GM12878 (cell line): ENCODE data around the gene TTYH3. TPM values are rescaled to one million over a fixed set of nuclear protein-coding genes. Genes with fewer than 3 reads are reported as not detected.

Experiments
- BCL11A ChIP-seq: IDR thresholded peaks from 2 replicates; pipeline ENCODE4 v1.6.1; 2011; ENCODE audit warnings: low read depth, low read length
- CEBPB ChIP-seq, 2 experiments: fragments of 150-350 bp in 1 of 2; IDR thresholded peaks; 2 replicates each; pipeline ENCODE4 v1.6.1; 2012 to 2014; ENCODE audit warnings: low read depth in 2 of 2, low read length in 2 of 2, borderline replicate concordance in 1 of 2, inconsistent platforms in 1 of 2
- CREM ChIP-seq: IDR thresholded peaks from 2 replicates; pipeline ENCODE4 v1.6.1; 2014; ENCODE audit warnings: antibody characterized with exemption, low read depth
- ESRRA ChIP-seq: IDR thresholded peaks from 2 replicates; pipeline ENCODE4 v1.6.1; 2012; ENCODE audit warnings: mild to moderate bottlenecking, low read length, improper control_type of control experiment
- FOXK2 ChIP-seq: fragments of 450-650 bp; IDR thresholded peaks from 2 replicates; pipeline ENCODE4 v1.6.1; 2017; ENCODE audit warnings: mild to moderate bottlenecking, moderate library complexity
- HCFC1 ChIP-seq: fragments of 150-350 bp; IDR thresholded peaks from 2 replicates; pipeline ENCODE4 v1.6.1; 2014; ENCODE audit warnings: low read length
- IKZF2 ChIP-seq, 2 experiments: fragments of 450-650 bp; IDR thresholded peaks; 2 replicates each; pipeline ENCODE4 v1.6.1; 2017; ENCODE audit warnings: mild to moderate bottlenecking in 2 of 2, moderate library complexity in 2 of 2
- KAT2A ChIP-seq: conservative IDR thresholded peaks from 2 replicates; pipeline ENCODE4 v1.6.1; 2011; ENCODE audit warnings: low read depth, low read length; ENCODE audit not compliant: control insufficient read depth
- KDM1A ChIP-seq: fragments of 200-600 bp; sonication (generic); IDR thresholded peaks from 2 replicates; pipeline ENCODE4 v1.6.1; 2016; ENCODE audit warnings: borderline replicate concordance
- MTA3 ChIP-seq: IDR thresholded peaks from 2 replicates; pipeline ENCODE4 v1.6.1; 2012; ENCODE audit warnings: low read length, inconsistent platforms, borderline replicate concordance
- NFIC ChIP-seq: IDR thresholded peaks from 2 replicates; pipeline ENCODE4 v1.6.1; 2012; ENCODE audit warnings: low read depth, mild to moderate bottlenecking, inconsistent platforms, low read length, moderate library complexity
- NFYA ChIP-seq: IDR thresholded peaks from 2 replicates; pipeline ENCODE4 v1.6.1; 2011; ENCODE audit warnings: low read depth, mild to moderate bottlenecking, low read length, improper control_type of control experiment, borderline replicate concordance
- NFYB ChIP-seq: IDR thresholded peaks from 2 replicates; pipeline ENCODE4 v1.6.1; 2011; ENCODE audit warnings: low read depth, mild to moderate bottlenecking, low read length, improper control_type of control experiment, moderate library complexity; ENCODE audit not compliant: insufficient read depth
- NR2C2 ChIP-seq: IDR thresholded peaks from 2 replicates; pipeline ENCODE4 v1.6.1; 2011; ENCODE audit warnings: borderline replicate concordance, low read depth; ENCODE audit not compliant: control insufficient read depth, insufficient read length
- PAX8 ChIP-seq: fragments of 450-650 bp; IDR thresholded peaks from 2 replicates; pipeline ENCODE4 v1.6.1; 2017; ENCODE audit warnings: mild to moderate bottlenecking, moderate library complexity
- RBBP5 ChIP-seq: fragments of 200-600 bp; sonication (generic); conservative IDR thresholded peaks from 2 replicates; pipeline ENCODE4 v1.6.1; 2016
- RELA ChIP-seq: fragments of 450-650 bp; IDR thresholded peaks from 2 replicates; pipeline ENCODE4 v1.8.0; 2014; ENCODE audit warnings: borderline replicate concordance; ENCODE audit not compliant: partially characterized antibody
- RFX5 ChIP-seq: IDR thresholded peaks from 2 replicates; pipeline ENCODE4 v1.6.1; 2011; ENCODE audit warnings: low read depth, low read length, improper control_type of control experiment
- SMAD1 ChIP-seq: fragments of 450-650 bp; IDR thresholded peaks from 2 replicates; pipeline ENCODE4 v1.6.1; 2018; ENCODE audit warnings: mild to moderate bottlenecking, low read depth; ENCODE audit not compliant: partially characterized antibody
- SMARCA5 ChIP-seq: fragments of 450-650 bp; IDR thresholded peaks from 2 replicates; pipeline ENCODE4 v1.6.1; 2017; ENCODE audit warnings: mild to moderate bottlenecking
- YBX1 ChIP-seq: fragments of 450-650 bp; IDR thresholded peaks from 2 replicates; pipeline ENCODE4 v1.6.1; 2016; ENCODE audit warnings: antibody characterized with exemption
- ZSCAN29 ChIP-seq: fragments of 450-650 bp; IDR thresholded peaks from 2 replicates; pipeline ENCODE4 v1.6.1; 2017; ENCODE audit warnings: mild to moderate bottlenecking, moderate library complexity
- polyA plus RNA-seq, 11 experiments: library from polyadenylated mRNA; depleted of rRNA in 4 of 11; unstranded in 6 of 11; stranded (reverse) in 5 of 11; fragments of >200 nt; fragmentation: Nextera tagmentation in 4 of 11; fragmentation: Illumina TruSeq in 1 of 11; extraction: Ambion mirVana in 4 of 11; extraction: Trizol in 1 of 11; gene quantifications; 1 replicate in 1 of 11; 2 replicates in 10 of 11; pipeline versions ENCODE4 v1.2.1 to v1.2.3, GENCODE V29; 2011 to 2016; ENCODE audit warnings: inconsistent platforms in 2 of 11, missing spikeins in 2 of 11, low read depth in 1 of 11
- total RNA-seq, 4 experiments: library from RNA; depleted of rRNA in 3 of 4; stranded (reverse); fragments of >200 nt in 3 of 4; fragmentation: Illumina TruSeq in 1 of 4; extraction: Trizol in 1 of 4; gene quantifications; 2 replicates each; pipeline versions ENCODE4 v1.2.1 to v1.2.3, GENCODE V29; 2013 to 2021
- TF ChIP-seq, protein P1 (sequence below): fragments of 450-650 bp; formaldehyde crosslinking; IDR thresholded peaks from 2 replicates; pipeline ENCODE4 v1.4.0; 2022; ENCODE audit warnings: mild to moderate bottlenecking, moderate library complexity
- TF ChIP-seq, protein P2 (sequence below): fragments of 450-650 bp; IDR thresholded peaks from 2 replicates; pipeline ENCODE4 v1.6.1; 2017; ENCODE audit warnings: mild to moderate bottlenecking, moderate library complexity
- TF ChIP-seq, protein P3 (sequence below): fragments of 450-650 bp; IDR thresholded peaks from 2 replicates; pipeline ENCODE4 v1.6.1; 2016; ENCODE audit warnings: mild to moderate bottlenecking

The TTYH3 gene
- total and polyA plus RNA-seq, 10 of the 15 experiments (the other 5 are each of a cell fraction or from before 2014, with no cell fraction given), result 0.79 to 71.4 (median 10.5) TPM

DNA sequence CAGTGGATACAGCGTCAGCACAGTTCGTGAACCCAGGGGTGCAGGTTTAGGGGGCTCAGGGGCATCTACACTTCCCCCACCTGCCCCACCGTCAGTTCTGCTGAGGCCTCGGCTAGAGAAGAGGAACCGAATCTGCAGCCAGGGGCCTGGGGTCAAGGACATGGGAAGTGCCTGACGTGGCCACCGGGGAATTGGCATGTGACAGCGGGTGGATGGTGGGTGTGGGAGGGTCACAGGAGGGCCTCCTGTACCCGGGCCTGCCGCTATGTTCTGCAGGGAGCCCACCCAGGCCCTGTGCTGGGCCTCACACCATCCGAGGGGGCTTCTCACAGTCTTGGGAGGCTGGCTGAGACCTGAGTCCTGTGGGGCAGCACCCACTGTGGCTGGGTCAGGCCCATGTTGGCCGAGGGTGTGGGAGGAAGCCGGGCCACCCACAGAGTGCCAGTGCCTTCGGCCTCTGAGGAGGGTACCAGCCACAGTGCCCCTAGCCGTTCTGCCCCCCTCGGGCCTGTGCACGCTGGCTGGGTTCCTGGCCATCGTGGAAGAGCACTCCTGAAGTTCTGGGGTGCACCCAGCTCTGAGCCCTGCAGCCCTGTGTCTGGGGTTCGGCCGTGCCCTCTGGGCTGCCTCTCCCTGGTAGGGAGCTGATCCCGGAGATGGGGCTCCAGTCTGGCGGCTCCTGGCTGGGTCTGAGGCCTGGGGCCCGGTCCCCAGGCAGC, 5.9 kb downstream of the TTYH3 start (continued):
- TF ChIP-seq, protein P1, sequence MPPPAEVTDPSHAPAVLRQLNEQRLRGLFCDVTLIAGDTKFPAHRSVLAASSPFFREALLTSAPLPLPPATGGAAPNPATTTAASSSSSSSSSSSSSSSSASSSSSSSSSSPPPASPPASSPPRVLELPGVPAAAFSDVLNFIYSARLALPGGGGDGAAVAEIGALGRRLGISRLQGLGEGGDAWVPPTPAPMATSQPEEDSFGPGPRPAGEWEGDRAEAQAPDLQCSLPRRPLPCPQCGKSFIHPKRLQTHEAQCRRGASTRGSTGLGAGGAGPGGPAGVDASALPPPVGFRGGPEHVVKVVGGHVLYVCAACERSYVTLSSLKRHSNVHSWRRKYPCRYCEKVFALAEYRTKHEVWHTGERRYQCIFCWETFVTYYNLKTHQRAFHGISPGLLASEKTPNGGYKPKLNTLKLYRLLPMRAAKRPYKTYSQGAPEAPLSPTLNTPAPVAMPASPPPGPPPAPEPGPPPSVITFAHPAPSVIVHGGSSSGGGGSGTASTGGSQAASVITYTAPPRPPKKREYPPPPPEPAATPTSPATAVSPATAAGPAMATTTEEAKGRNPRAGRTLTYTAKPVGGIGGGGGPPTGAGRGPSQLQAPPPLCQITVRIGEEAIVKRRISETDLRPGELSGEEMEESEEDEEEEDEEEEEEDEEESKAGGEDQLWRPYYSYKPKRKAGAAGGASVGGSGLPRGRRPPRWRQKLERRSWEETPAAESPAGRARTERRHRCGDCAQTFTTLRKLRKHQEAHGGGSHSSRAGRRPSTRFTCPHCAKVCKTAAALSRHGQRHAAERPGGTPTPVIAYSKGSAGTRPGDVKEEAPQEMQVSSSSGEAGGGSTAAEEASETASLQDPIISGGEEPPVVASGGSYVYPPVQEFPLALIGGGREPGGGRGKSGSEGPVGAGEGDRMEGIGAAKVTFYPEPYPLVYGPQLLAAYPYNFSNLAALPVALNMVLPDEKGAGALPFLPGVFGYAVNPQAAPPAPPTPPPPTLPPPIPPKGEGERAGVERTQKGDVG (CRISPR knock-in tag), result no peak
- TF ChIP-seq, protein P2, sequence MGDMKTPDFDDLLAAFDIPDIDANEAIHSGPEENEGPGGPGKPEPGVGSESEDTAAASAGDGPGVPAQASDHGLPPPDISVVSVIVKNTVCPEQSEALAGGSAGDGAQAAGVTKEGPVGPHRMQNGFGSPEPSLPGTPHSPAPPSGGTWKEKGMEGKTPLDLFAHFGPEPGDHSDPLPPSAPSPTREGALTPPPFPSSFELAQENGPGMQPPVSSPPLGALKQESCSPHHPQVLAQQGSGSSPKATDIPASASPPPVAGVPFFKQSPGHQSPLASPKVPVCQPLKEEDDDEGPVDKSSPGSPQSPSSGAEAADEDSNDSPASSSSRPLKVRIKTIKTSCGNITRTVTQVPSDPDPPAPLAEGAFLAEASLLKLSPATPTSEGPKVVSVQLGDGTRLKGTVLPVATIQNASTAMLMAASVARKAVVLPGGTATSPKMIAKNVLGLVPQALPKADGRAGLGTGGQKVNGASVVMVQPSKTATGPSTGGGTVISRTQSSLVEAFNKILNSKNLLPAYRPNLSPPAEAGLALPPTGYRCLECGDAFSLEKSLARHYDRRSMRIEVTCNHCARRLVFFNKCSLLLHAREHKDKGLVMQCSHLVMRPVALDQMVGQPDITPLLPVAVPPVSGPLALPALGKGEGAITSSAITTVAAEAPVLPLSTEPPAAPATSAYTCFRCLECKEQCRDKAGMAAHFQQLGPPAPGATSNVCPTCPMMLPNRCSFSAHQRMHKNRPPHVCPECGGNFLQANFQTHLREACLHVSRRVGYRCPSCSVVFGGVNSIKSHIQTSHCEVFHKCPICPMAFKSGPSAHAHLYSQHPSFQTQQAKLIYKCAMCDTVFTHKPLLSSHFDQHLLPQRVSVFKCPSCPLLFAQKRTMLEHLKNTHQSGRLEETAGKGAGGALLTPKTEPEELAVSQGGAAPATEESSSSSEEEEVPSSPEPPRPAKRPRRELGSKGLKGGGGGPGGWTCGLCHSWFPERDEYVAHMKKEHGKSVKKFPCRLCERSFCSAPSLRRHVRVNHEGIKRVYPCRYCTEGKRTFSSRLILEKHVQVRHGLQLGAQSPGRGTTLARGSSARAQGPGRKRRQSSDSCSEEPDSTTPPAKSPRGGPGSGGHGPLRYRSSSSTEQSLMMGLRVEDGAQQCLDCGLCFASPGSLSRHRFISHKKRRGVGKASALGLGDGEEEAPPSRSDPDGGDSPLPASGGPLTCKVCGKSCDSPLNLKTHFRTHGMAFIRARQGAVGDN, result peak; percentile 62; the same call in 1 of the 2 replicates
- TF ChIP-seq KAT2A (no peak), RFX5 (no peak), NFIC (no peak), KDM1A (no peak), SMARCA5 (no peak), YBX1 (no peak), NR2C2 (no peak), FOXK2 (no peak), BCL11A (peak; percentile 74), RELA (no peak), RBBP5 (no peak), IKZF2 (IDR thresholded peaks at IDR 0.05) (peak; percentile 84 to 91), NFYB (no peak), ESRRA (peak; percentile 80; the same call in 1 of the 2 replicates), MTA3 (no peak), ZSCAN29 (no peak), CEBPB (IDR thresholded peaks at IDR 0.05; ENCODE audit: borderline replicate concordance in 1 of 2, low read depth in 2 of 2, low read length in 2 of 2) (no peak), NFYA (no peak), PAX8 (no peak), HCFC1 (no peak), CREM (peak; percentile 59), SMAD1 (no peak)
- TF ChIP-seq, protein P3, sequence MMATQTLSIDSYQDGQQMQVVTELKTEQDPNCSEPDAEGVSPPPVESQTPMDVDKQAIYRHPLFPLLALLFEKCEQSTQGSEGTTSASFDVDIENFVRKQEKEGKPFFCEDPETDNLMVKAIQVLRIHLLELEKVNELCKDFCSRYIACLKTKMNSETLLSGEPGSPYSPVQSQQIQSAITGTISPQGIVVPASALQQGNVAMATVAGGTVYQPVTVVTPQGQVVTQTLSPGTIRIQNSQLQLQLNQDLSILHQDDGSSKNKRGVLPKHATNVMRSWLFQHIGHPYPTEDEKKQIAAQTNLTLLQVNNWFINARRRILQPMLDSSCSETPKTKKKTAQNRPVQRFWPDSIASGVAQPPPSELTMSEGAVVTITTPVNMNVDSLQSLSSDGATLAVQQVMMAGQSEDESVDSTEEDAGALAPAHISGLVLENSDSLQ, result no peak
